Neuronal stem cell (in vitro differentiated cells): ENCODE data around the gene OPN4.

Experiments used
- DNase-seq: peaks from one replicate; pipeline ENCODE4 v3.0.0-alpha.2; 2013; ENCODE audit warnings: low spot score
- H2AFZ ChIP-seq: one replicate; pipeline ENCODE4 v1.6.1; 2013; ENCODE audit warnings: mild to moderate bottlenecking, low read length, inconsistent platforms
- H2AK5ac ChIP-seq: 2 replicates; pipeline ENCODE4 v1.6.1; 2013; ENCODE audit warnings: low read depth, mild to moderate bottlenecking, inconsistent platforms, low read length, moderate library complexity, mixed read lengths
- H2BK120ac ChIP-seq: 2 replicates; pipeline ENCODE4 v1.6.1; 2013; ENCODE audit warnings: low read depth, mild to moderate bottlenecking, inconsistent platforms, low read length, moderate library complexity, mixed read lengths
- H2BK12ac ChIP-seq: one replicate; pipeline ENCODE4 v1.6.1; 2013; ENCODE audit warnings: low read length, inconsistent platforms
- H2BK15ac ChIP-seq: 2 replicates; pipeline ENCODE4 v1.6.1; 2013; ENCODE audit warnings: mild to moderate bottlenecking, low read length, inconsistent platforms, mixed read lengths
- H2BK5ac ChIP-seq: one replicate; pipeline ENCODE4 v1.6.1; 2013; ENCODE audit warnings: inconsistent platforms, mild to moderate bottlenecking, low read length, moderate library complexity
- H3K14ac ChIP-seq: one replicate; pipeline ENCODE4 v1.6.1; 2013; ENCODE audit warnings: low read length, inconsistent platforms
- H3K18ac ChIP-seq: 2 replicates; pipeline ENCODE4 v1.6.1; 2013; ENCODE audit warnings: low read length, inconsistent platforms
- H3K23ac ChIP-seq: 2 replicates; pipeline ENCODE4 v1.6.1; 2013; ENCODE audit warnings: low read depth, mild to moderate bottlenecking, mixed read lengths, low read length, inconsistent platforms; ENCODE audit not compliant: poor library complexity
- H3K27ac ChIP-seq: replicated peaks from 3 replicates; pipeline ENCODE4 v1.5.1; 2013; ENCODE audit warnings: low read length, inconsistent platforms
- H3K27me3 ChIP-seq, 3 experiments: 2 replicates each; pipeline ENCODE4 v1.6.1; 2013; ENCODE audit warnings: low read length in 3 of 3, mild to moderate bottlenecking in 2 of 3, inconsistent platforms in 1 of 3, low read depth in 1 of 3, mixed read lengths in 1 of 3, moderate library complexity in 1 of 3; ENCODE audit not compliant: control insufficient read depth in 3 of 3, insufficient read depth in 3 of 3
- H3K36me3 ChIP-seq, 2 donors: replicated peaks in 1 of 2; 2 replicates each; pipeline ENCODE4 v1.6.1; 2013; ENCODE audit warnings: low read length in 2 of 2; ENCODE audit not compliant: control insufficient read depth in 2 of 2, insufficient read depth in 2 of 2
- H3K4ac ChIP-seq: 2 replicates; pipeline ENCODE4 v1.6.1; 2013; ENCODE audit warnings: inconsistent platforms, mild to moderate bottlenecking, low read length, moderate library complexity
- H3K4me1 ChIP-seq, 2 donors: 1 replicate in 1 of 2; 2 replicates in 1 of 2; pipeline ENCODE4 v1.6.1; 2013; ENCODE audit warnings: low read length in 2 of 2, low read depth in 1 of 2; ENCODE audit not compliant: control insufficient read depth in 2 of 2, insufficient read depth in 1 of 2
- H3K4me2 ChIP-seq: one replicate; pipeline ENCODE4 v1.6.1; 2013; ENCODE audit warnings: mild to moderate bottlenecking, low read length, inconsistent platforms; ENCODE audit not compliant: insufficient read depth, poor library complexity, severe bottlenecking
- H3K4me3 ChIP-seq, 2 donors: 2 replicates each; pipeline ENCODE4 v1.5.1; 2013; ENCODE audit warnings: low read length in 2 of 2, mild to moderate bottlenecking in 2 of 2, inconsistent platforms in 1 of 2, moderate library complexity in 1 of 2
- H3K79me1 ChIP-seq: one replicate; pipeline ENCODE4 v1.6.1; 2013; ENCODE audit warnings: low read depth, mild to moderate bottlenecking, inconsistent platforms, low read length, moderate library complexity
- H3K9ac ChIP-seq: one replicate; pipeline ENCODE4 v1.6.1; 2013; ENCODE audit warnings: mild to moderate bottlenecking, low read depth, low read length, inconsistent platforms; ENCODE audit not compliant: poor library complexity
- H3K9me3 ChIP-seq, 2 donors: replicated peaks in 1 of 2; 2 replicates each; pipeline versions ENCODE3 to v1.6.1; 2013; ENCODE audit warnings: low read length in 2 of 2, mild to moderate bottlenecking in 2 of 2, inconsistent platforms in 1 of 2, low read depth in 1 of 2, mixed read lengths in 1 of 2, moderate library complexity in 1 of 2; ENCODE audit not compliant: control insufficient read depth in 2 of 2, insufficient read depth in 1 of 2
- H4K8ac ChIP-seq: one replicate; pipeline ENCODE4 v1.6.1; 2013; ENCODE audit warnings: low read depth, mild to moderate bottlenecking, inconsistent platforms, low read length, moderate library complexity
- H4K91ac ChIP-seq: one replicate; pipeline ENCODE4 v1.6.1; 2013; ENCODE audit warnings: low read length, low read depth, mild to moderate bottlenecking, inconsistent platforms; ENCODE audit not compliant: poor library complexity
- WGBS, 2 donors: extraction: QIAGEN DNeasy Blood & Tissue Kit; methylation state at CpG; one replicate each; pipeline ENCODE4 v1.1.7; 2013; ENCODE audit warnings: missing lambda C conversion rate in 2 of 2, mixed read lengths in 1 of 2; ENCODE audit not compliant: insufficient read length in 2 of 2, insufficient replicate concordance in 1 of 2; ENCODE audit errors: extremely low coverage in 2 of 2; 5-methylcytosine and 5-hydroxymethylcytosine counted together

The OPN4 gene

GRCh38 chr10:86705905-86706304, 51.6 kb downstream of the OPN4 start:
- no peak overlapping the region for H3K4me3 ChIP-seq
- no peak overlapping the region for H3K4ac ChIP-seq
- H3K4me2 ChIP-seq = no peak overlapping the region
- peak overlapping the region; percentile 48 for H2AK5ac ChIP-seq
- no peak overlapping the region for H3K23ac ChIP-seq
- no CpG with 5 or more reads among the region's 2 CpGs for WGBS, 2 donors
- no peak overlapping the region for H4K91ac ChIP-seq
- no peak overlapping the region for H3K18ac ChIP-seq
- no peaks in the 10 kb centered on the region for H3K79me1 ChIP-seq
- H3K27me3 ChIP-seq = peaks cover 0 to 3% (median 0%) of the 10 kb centered on the region in 3 experiments
- no peak overlapping the region for H2AFZ ChIP-seq
- H3K36me3 ChIP-seq = no peaks in the 10 kb centered on the region
- H2BK15ac ChIP-seq = no peak overlapping the region
- H3K9me3 ChIP-seq = peaks cover 0 to 3% of the 10 kb centered on the region in 2 donors
- DNase-seq = no peak
- H2BK120ac ChIP-seq = no peak overlapping the region
- H3K9ac ChIP-seq = no peak overlapping the region
- H2BK12ac ChIP-seq = no peak overlapping the region
- H4K8ac ChIP-seq = no peak overlapping the region
- peaks cover 5 to 17% of the 10 kb centered on the region in 2 donors for H3K4me1 ChIP-seq
- no peak overlapping the region for H3K27ac ChIP-seq
- H3K14ac ChIP-seq = no peak overlapping the region
- no peak overlapping the region for H2BK5ac ChIP-seq

DNA sequence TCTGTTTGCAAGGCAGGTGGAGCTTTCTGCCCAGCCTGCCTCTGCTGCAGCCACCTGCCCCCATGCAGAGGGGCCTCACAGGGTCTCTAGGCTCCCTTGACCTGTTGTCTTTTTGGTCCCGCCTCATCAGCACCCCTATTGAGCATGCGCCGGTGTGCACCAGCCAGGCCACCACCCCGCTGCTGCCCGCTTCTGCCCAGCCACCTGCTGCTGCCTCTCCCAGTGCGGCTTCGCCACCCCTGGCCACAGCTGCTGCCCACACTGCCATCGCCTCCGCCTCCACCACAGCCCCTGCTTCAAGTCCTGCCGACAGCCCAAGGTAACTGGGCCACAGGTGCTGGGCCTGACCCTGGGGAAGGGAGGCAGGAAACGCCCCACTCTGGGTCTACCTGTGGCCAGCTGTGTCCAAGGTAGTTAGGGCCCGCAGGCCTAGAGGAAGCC, 52.1 kb downstream of the OPN4 start:
- no peak overlapping the region for H3K4me2 ChIP-seq
- peak overlapping the region; percentile 86 for H2BK15ac ChIP-seq
- H3K36me3 ChIP-seq = no peaks in the 10 kb centered on the region
- DNase-seq = no peak
- peak overlapping the region; percentile 95 for H2AK5ac ChIP-seq
- H3K4ac ChIP-seq = no peak overlapping the region
- H3K4me3 ChIP-seq = peak overlapping the region in 1 of 2 donors; percentile 19
- peak overlapping the region; percentile 67 for H4K91ac ChIP-seq
- no peak overlapping the region for H4K8ac ChIP-seq
- H3K14ac ChIP-seq = peak overlapping the region; percentile 89
- H3K9me3 ChIP-seq = peaks cover 0 to 3% of the 10 kb centered on the region in 2 donors
- H3K23ac ChIP-seq = peak overlapping the region; percentile 80
- H2BK120ac ChIP-seq = peak overlapping the region; percentile 81
- WGBS, 2 donors = no CpG with 5 or more reads among the region's 12 CpGs
- H2AFZ ChIP-seq = no peak overlapping the region
- peak overlapping the region; percentile 58 for H3K18ac ChIP-seq
- H3K27ac ChIP-seq = no peak overlapping the region
- H2BK12ac ChIP-seq = peak overlapping the region; percentile 31
- H2BK5ac ChIP-seq = no peak overlapping the region
- peaks cover 0 to 3% (median 0%) of the 10 kb centered on the region in 3 experiments for H3K27me3 ChIP-seq
- peak overlapping the region; percentile 9 for H3K9ac ChIP-seq
- H3K4me1 ChIP-seq = peaks cover 5 to 18% of the 10 kb centered on the region in 2 donors
- H3K79me1 ChIP-seq = no peaks in the 10 kb centered on the region

GRCh38 chr10:86706977-86707376, 52.6 kb downstream of the OPN4 start:
- no peaks in the 10 kb centered on the region for H3K27me3 ChIP-seq
- H3K79me1 ChIP-seq = no peaks in the 10 kb centered on the region
- no peak overlapping the region for H3K27ac ChIP-seq
- no peak for DNase-seq
- H2AK5ac ChIP-seq = peak overlapping the region; percentile 95
- H3K9me3 ChIP-seq = peaks cover 0 to 3% of the 10 kb centered on the region in 2 donors
- H3K36me3 ChIP-seq = no peaks in the 10 kb centered on the region
- no CpG with 5 or more reads among the region's 1 CpG for WGBS, 2 donors
- no peak overlapping the region for H3K18ac ChIP-seq
- H2BK5ac ChIP-seq = no peak overlapping the region
- H4K8ac ChIP-seq = no peak overlapping the region
- no peak overlapping the region for H3K4ac ChIP-seq
- peaks cover 5 to 18% of the 10 kb centered on the region in 2 donors for H3K4me1 ChIP-seq
- H4K91ac ChIP-seq = no peak overlapping the region
- no peak overlapping the region for H3K23ac ChIP-seq
- no peak overlapping the region for H2AFZ ChIP-seq
- no peak overlapping the region for H3K14ac ChIP-seq
- H2BK15ac ChIP-seq = peak overlapping the region; percentile 86
- H3K4me2 ChIP-seq = no peak overlapping the region
- H2BK12ac ChIP-seq = no peak overlapping the region
- H3K4me3 ChIP-seq = no peak overlapping the region
- H2BK120ac ChIP-seq = no peak overlapping the region
- H3K9ac ChIP-seq = no peak overlapping the region

GRCh38 chr10:86707505-86707904, 53.2 kb downstream of the OPN4 start:
- no peak for DNase-seq
- H3K27ac ChIP-seq = no peak overlapping the region
- H3K23ac ChIP-seq = no peak overlapping the region
- no peak overlapping the region for H2BK120ac ChIP-seq
- H3K4ac ChIP-seq = no peak overlapping the region
- no peak overlapping the region for H2BK12ac ChIP-seq
- H2AFZ ChIP-seq = peak overlapping the region; percentile 21
- no peak overlapping the region for H3K9ac ChIP-seq
- H3K14ac ChIP-seq = no peak overlapping the region
- no peak overlapping the region for H2BK15ac ChIP-seq
- peaks cover 0 to 3% of the 10 kb centered on the region in 2 donors for H3K9me3 ChIP-seq
- H4K8ac ChIP-seq = no peak overlapping the region
- H3K4me3 ChIP-seq = no peak overlapping the region
- H3K27me3 ChIP-seq = no peaks in the 10 kb centered on the region
- H3K4me1 ChIP-seq = peaks cover 7 to 21% of the 10 kb centered on the region in 2 donors
- no peak overlapping the region for H3K18ac ChIP-seq
- WGBS, 2 donors = no CpG with 5 or more reads among the region's 4 CpGs
- no peak overlapping the region for H2BK5ac ChIP-seq
- H4K91ac ChIP-seq = no peak overlapping the region
- H3K36me3 ChIP-seq = no peaks in the 10 kb centered on the region
- no peaks in the 10 kb centered on the region for H3K79me1 ChIP-seq
- no peak overlapping the region for H3K4me2 ChIP-seq
- H2AK5ac ChIP-seq = peak overlapping the region; percentile 2
